Astrocyte of the spinal cord (primary cell): Measurements from ENCODE around the gene CKAP5.

Source experiments
- DNase-seq: peaks from one replicate; pipeline ENCODE4 v3.0.0; 2011; ENCODE audit warnings: low read depth, low spot score
- H3K4me3 ChIP-seq: 2 replicates; pipeline ENCODE4 v1.5.1; 2011; ENCODE audit warnings: low read depth, mild to moderate bottlenecking, low read length, moderate library complexity
- in situ Hi-C: cut with HindIII; loops from 2 replicates; pipeline ENCODE4 v1.10.0; 2017; ENCODE audit warnings: low sequenced_read_pairs
- TF ChIP-seq, protein P1 (sequence below): IDR thresholded peaks from 2 replicates; pipeline ENCODE4 v1.5.1; 2012; ENCODE audit warnings: low read depth, mild to moderate bottlenecking, low read length, inconsistent platforms

The CKAP5 gene

DNA sequence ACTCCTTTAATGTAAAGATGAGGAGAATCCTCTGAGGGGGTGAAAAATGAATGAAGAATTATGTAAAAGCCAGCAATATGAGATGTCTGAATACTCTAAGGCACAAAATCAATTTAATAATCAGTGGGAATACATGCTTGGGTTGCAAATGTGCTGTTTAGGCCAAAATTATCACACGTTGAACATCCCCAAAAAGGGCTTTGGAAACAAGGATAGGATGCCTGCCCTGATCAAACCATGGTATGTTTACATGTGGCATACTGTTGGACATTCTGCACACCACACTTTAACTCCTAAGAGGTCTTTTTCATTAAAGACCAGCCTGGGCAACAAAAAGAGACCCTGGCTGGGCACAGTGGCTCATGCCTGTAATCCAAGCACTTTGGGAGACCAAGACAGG lies 100.8 kb downstream of the CKAP5 start:
- DNase-seq, result no peak
- in situ Hi-C loops, result no loop called here
- no peak overlapping the region for H3K4me3 ChIP-seq
- TF ChIP-seq, protein P1, sequence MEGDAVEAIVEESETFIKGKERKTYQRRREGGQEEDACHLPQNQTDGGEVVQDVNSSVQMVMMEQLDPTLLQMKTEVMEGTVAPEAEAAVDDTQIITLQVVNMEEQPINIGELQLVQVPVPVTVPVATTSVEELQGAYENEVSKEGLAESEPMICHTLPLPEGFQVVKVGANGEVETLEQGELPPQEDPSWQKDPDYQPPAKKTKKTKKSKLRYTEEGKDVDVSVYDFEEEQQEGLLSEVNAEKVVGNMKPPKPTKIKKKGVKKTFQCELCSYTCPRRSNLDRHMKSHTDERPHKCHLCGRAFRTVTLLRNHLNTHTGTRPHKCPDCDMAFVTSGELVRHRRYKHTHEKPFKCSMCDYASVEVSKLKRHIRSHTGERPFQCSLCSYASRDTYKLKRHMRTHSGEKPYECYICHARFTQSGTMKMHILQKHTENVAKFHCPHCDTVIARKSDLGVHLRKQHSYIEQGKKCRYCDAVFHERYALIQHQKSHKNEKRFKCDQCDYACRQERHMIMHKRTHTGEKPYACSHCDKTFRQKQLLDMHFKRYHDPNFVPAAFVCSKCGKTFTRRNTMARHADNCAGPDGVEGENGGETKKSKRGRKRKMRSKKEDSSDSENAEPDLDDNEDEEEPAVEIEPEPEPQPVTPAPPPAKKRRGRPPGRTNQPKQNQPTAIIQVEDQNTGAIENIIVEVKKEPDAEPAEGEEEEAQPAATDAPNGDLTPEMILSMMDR, result no peak

DNA sequence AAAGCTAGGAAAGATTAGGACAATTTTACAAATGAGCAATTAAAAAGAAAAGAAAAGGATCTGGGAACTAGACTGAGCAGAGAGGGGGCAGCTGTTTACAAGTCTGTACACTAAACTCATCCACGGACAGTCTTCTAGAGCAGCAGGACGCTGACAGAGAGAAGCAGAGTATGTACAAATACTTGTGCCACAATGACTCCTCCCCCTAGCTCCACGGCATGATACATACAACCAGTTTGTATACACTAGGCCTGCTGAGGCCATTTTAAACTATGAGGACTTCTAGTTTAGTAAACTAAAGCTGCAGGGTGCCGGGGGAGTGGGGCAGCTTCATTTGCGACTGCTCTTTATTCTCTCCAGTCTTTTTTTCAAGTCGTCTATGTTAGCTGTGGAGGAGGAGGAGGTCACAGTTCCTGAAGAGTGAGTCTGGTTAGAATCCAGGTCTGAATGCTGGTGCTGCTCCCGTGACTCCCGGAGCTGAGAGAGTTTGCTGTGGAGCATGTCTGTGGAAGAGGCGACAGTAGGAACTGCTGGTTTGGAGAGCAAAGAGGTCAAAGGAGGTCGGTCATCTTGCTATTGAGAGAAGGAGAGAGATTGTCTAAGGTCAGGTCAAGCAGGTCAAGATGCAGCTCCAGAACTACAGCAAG lies 102.3 kb downstream of the CKAP5 start:
- no peak overlapping the region for H3K4me3 ChIP-seq
- TF ChIP-seq, protein P1, result no peak
- DNase-seq, result peak; percentile 62
- in situ Hi-C loops, result no loop called here

DNA sequence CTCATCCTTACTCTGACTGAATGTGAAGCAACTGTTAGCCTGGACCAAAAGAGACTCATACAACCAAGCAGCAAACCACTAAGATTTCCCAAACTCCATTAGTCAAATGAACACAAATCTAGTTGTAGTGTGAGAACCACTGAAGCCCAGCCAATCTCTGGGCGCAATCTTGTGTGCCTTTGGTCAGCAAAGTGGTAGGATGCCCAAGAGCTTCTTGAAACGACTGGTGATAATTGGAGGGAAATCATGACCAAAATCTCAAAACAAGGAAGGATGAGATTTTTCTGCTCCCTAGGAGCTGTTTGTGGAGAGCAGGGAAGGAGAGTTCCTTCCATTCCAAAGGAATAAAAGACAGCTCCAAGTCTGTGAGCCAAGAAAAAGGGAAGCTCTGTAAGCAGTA lies 103.0 kb downstream of the CKAP5 start:
- TF ChIP-seq, protein P1, result no peak
- no peak for DNase-seq
- no peak overlapping the region for H3K4me3 ChIP-seq
- in situ Hi-C loops, result no loop called here

DNA sequence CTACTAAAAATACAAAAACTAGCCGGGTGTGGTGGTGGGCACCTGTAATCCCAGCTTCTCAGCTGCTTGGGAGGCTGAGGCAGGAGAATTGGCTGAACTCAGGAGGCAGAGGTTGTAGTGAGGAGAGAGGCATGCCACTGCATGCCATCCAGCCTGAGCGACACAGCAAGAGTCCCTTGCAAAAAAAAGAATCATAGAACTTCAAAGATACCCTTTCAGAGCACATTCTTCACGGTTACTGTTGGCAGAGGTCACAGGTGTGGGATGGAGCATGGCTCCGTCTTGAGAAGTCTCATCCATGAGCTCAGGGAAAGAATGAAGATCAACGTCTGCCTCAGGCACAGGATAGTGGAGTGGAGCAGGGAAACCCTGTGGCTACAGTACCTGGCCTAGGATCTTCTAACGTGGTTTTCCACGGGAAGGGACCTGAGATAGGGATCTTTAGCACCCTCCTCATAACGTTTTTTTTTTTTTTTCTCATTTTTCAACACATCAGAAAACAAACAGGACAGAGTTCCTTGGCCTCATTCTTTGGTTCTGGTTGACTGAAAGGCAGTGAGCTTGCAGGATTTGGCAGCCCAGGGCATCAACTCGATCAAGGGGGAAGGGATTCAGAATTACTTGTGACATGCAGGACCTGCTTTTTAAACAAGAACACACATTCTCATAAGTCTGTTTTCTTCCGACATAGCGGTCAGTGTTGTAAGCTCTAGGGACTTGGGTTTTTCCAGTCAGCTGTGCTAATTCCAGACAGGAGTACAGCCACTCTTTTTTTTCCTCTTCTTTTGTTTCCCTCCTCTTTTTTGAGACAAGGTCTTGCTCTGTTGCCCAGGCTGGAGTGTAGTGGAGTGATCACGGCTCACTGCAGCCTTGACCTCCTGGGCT lies 104.2 kb downstream of the CKAP5 start:
- no peak for DNase-seq
- in situ Hi-C loops, result no loop called here
- TF ChIP-seq, protein P1, result no peak
- H3K4me3 ChIP-seq, result no peak overlapping the region

DNA sequence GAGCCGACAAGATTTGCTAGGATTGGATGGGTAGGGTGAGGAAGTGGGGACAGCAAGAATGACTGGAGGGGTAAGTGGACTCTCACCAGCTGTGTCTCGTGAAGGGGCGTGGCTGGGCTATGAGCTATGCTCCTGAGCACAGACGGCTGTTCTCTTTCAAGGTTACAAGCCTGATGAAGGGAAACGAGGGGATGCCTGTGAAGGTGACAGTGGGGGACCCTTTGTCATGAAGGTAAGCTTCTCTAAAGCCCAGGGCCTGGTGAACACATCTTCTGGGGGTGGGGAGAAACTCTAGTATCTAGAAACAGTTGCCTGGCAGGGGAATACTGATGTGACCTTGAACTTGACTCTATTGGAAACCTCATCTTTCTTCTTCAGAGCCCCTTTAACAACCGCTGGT lies 107.2 kb downstream of the CKAP5 start:
- TF ChIP-seq, protein P1, result no peak
- H3K4me3 ChIP-seq, result no peak overlapping the region
- DNase-seq, result no peak
- in situ Hi-C loops, result no loop called here

DNA sequence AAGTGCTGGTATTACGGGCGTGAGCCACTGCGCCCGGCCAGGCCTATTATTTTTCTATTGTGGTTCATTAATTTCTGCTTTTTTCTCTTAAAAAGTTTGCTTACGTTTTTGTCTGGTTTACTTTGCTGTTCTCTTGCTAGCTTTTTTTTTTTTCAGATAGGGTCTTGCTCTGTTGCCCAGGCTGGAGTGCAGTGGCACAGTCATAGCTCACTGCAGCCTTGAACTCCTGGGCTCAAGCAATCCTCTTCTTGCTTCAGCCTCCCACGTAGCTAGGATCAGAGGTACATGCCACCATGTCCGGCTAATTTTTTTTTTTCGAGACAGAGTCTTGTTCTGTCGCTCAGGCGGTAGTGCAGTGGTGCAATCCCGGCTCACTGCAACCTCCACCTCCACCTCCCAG lies 108.4 kb downstream of the CKAP5 start:
- no peak for DNase-seq
- H3K4me3 ChIP-seq, result no peak overlapping the region
- TF ChIP-seq, protein P1, result no peak
- in situ Hi-C loops, result no loop called here
